Stomach (tissue), 9 donors: ENCODE results near the gene DLG2. TPM values are rescaled to one million over a fixed set of nuclear protein-coding genes. Genes with fewer than 3 reads are reported as not detected.

Experiments
- DNase-seq, 2 donors: peaks; one replicate each; pipeline versions ENCODE4 v3.0.0 to v3.0.0-alpha.2; 2013 to 2019
- H3K27ac ChIP-seq, 5 donors: fragments of 200-600 bp in 4 of 5; sonication (generic) in 4 of 5; one replicate each; pipeline ENCODE4 v1.5.1; 2013 to 2019; ENCODE audit warnings: mild to moderate bottlenecking in 1 of 5, moderate library complexity in 1 of 5
- H3K27me3 ChIP-seq, 3 donors: fragments of 200-600 bp; sonication (generic); one replicate each; pipeline ENCODE4 v1.5.1; 2017 to 2019; ENCODE audit warnings: mixed run types in 1 of 3
- H3K36me3 ChIP-seq, 4 donors: fragments of 200-600 bp; sonication (generic); 1 replicate in 3 of 4; 2 replicates in 1 of 4; pipeline ENCODE4 v1.5.1; 2016 to 2019
- H3K4me1 ChIP-seq, 4 donors: fragments of 200-600 bp; sonication (generic); one replicate each; pipeline ENCODE4 v1.5.1; 2016 to 2019
- H3K4me3 ChIP-seq, 4 donors: fragments of 200-600 bp; sonication (generic) in 3 of 4; one replicate each; pipeline ENCODE4 v1.5.1; 2016 to 2019; ENCODE audit warnings: mild to moderate bottlenecking in 1 of 4
- H3K9me3 ChIP-seq, 4 donors: fragments of 200-600 bp; sonication (generic); one replicate each; pipeline ENCODE4 v1.5.1; 2016 to 2019
- CTCF ChIP-seq, 7 experiments: fragments of 450-650 bp in 4 of 7; fragments of 200-600 bp in 3 of 7; sonication (generic) in 3 of 7; IDR thresholded peaks; one replicate each; pipeline ENCODE4 v1.5.1; 2016 to 2019; ENCODE audit warnings: antibody characterized with exemption in 7 of 7, control low read depth in 2 of 7, mild to moderate bottlenecking in 1 of 7
- EP300 ChIP-seq: sonication (generic); formaldehyde crosslinking; IDR thresholded peaks from one replicate; pipeline ENCODE4 v1.6.1; 2017; ENCODE audit warnings: antibody characterized with exemption
- POLR2A ChIP-seq, 4 donors: fragments of 450-650 bp; IDR thresholded peaks; one replicate each; pipeline ENCODE4 v1.6.1; 2016; ENCODE audit warnings: antibody characterized with exemption in 4 of 4, control low read depth in 2 of 4, mild to moderate bottlenecking in 1 of 4, moderate library complexity in 1 of 4
- POLR2AphosphoS5 ChIP-seq, 3 donors: sonication (generic); formaldehyde crosslinking; IDR thresholded peaks; one replicate each; pipeline ENCODE4 v1.6.1; 2016; ENCODE audit warnings: antibody characterized with exemption in 3 of 3
- WGBS, 5 donors: extraction: QIAGEN DNeasy Blood & Tissue Kit in 3 of 5; methylation state at CpG; one replicate each; pipeline versions ENCODE4 v1.1.5 to v1.1.7; 2013 to 2018; 5-methylcytosine and 5-hydroxymethylcytosine counted together
- intact Hi-C: fragments of 100-400 bp; cut with DNase I; formaldehyde crosslinking; loops from one replicate; pipeline ENCODE4 v1.15.1; 2023; ENCODE audit warnings: low total_unique reads
- polyA plus RNA-seq, 3 donors: library from polyadenylated mRNA; stranded (reverse); fragments of 200-250 nt; gene quantifications; one replicate each; pipeline ENCODE4 v1.2.3, GENCODE V29; 2013
- total RNA-seq, 5 donors: library from RNA; depleted of rRNA; stranded (reverse); fragments of >200 nt; gene quantifications; one replicate each; pipeline versions ENCODE4 v1.1.0 to v1.2.3, GENCODE V29; 2014 to 2016
- donor health status: healthy with polysubstance abuse.
- donor health status: Bipolar disorder and iron deficiency.
- donor health status: healthy.

Gene DLG2
- total and polyA plus RNA-seq, 8 donors, result 1.3 to 19.1 (median 3.5) TPM

GRCh38 chr11:83693306-83693992 is 1933.7 kb downstream of the DLG2 start:
- TF ChIP-seq POLR2A (IDR thresholded peaks at IDR 0.05) (no peak), CTCF (IDR thresholded peaks at IDR 0.05) (no peak), EP300 (no peak), POLR2AphosphoS5 (IDR thresholded peaks at IDR 0.05) (no peak)
- H3K27ac ChIP-seq, result no peak overlapping the region
- WGBS, 5 donors, result 71 to 87% (median 75%) methylated on average over 8 of the region's 8 CpGs
- H3K4me1 ChIP-seq, result peaks cover 0 to 12% (median 4%) of the 10 kb centered on the region in 4 donors
- H3K27me3 ChIP-seq, result no peaks in the 10 kb centered on the region
- intact Hi-C loops, result no loop called here
- no peaks in the 10 kb centered on the region for H3K9me3 ChIP-seq
- H3K36me3 ChIP-seq, result no peaks in the 10 kb centered on the region
- H3K4me3 ChIP-seq, result no peak overlapping the region
- no peak for DNase-seq

GRCh38 chr11:83692675-83693074 is 1934.5 kb downstream of the DLG2 start:
- 73 to 81% (median 76%) methylated on average over 1 of the region's 1 CpG for WGBS, 5 donors
- no peak overlapping the region for H3K27ac ChIP-seq

GRCh38 chr11:83691451-83691950 is 1935.6 kb downstream of the DLG2 start:
- intact Hi-C loops, result no loop called here
- H3K27ac ChIP-seq, result no peak overlapping the region
- no peak overlapping the region for H3K4me3 ChIP-seq
- H3K4me1 ChIP-seq, result peaks cover 0 to 12% (median 4%) of the 10 kb centered on the region in 4 donors
- H3K9me3 ChIP-seq, result no peaks in the 10 kb centered on the region
- WGBS, 5 donors, result 36 to 47% (median 39%) methylated on average over 9 of the region's 9 CpGs
- peak; percentile 45 to 53 for DNase-seq
- H3K27me3 ChIP-seq, result no peaks in the 10 kb centered on the region
- TF ChIP-seq POLR2A (IDR thresholded peaks at IDR 0.05) (no peak), CTCF (IDR thresholded peaks at IDR 0.05) (no peak), EP300 (no peak), POLR2AphosphoS5 (IDR thresholded peaks at IDR 0.05) (peak in 1 of 3 donors; percentile 10)
- H3K36me3 ChIP-seq, result no peaks in the 10 kb centered on the region

More at GRCh38 chr11:83692675-83693074, 1934.5 kb downstream of the DLG2 start:
- no peak overlapping the region for H3K4me3 ChIP-seq
- H3K9me3 ChIP-seq, result no peaks in the 10 kb centered on the region
- H3K36me3 ChIP-seq, result no peaks in the 10 kb centered on the region
- no peaks in the 10 kb centered on the region for H3K27me3 ChIP-seq
- intact Hi-C loops, result no loop called here
- DNase-seq, result no peak
- TF ChIP-seq EP300, result no peak
- peaks cover 0 to 12% (median 4%) of the 10 kb centered on the region in 4 donors for H3K4me1 ChIP-seq

- WGBS, 5 donors, result 83 to 93% (median 86%) methylated on average over 1 of the region's 1 CpG
- no peak overlapping the region for H3K4me3 ChIP-seq
- H3K27ac ChIP-seq, result no peak overlapping the region
- H3K4me1 ChIP-seq, result peaks cover 0 to 12% (median 4%) of the 10 kb centered on the region in 4 donors
- DNase-seq, result no peak
- H3K36me3 ChIP-seq, result no peaks in the 10 kb centered on the region
- no peaks in the 10 kb centered on the region for H3K9me3 ChIP-seq
- no peak for TF ChIP-seq POLR2AphosphoS5 (IDR thresholded peaks at IDR 0.05)
- no peak for TF ChIP-seq CTCF (IDR thresholded peaks at IDR 0.05)
- H3K27me3 ChIP-seq, result no peaks in the 10 kb centered on the region
- intact Hi-C loops, result no loop called here
Measured at GRCh38 chr11:83689144-83689780, 1937.9 kb downstream of the DLG2 start.

- H3K4me1 ChIP-seq, result peaks cover 0 to 13% (median 4%) of the 10 kb centered on the region in 4 donors
- H3K27me3 ChIP-seq, result no peaks in the 10 kb centered on the region
- no peaks in the 10 kb centered on the region for H3K36me3 ChIP-seq
- intact Hi-C loops, result no loop called here
- H3K4me3 ChIP-seq, result no peak overlapping the region
- no peak overlapping the region for H3K27ac ChIP-seq
- TF ChIP-seq EP300, result no peak
- no peak for TF ChIP-seq POLR2A (IDR thresholded peaks at IDR 0.05)
- WGBS, 5 donors, result 76 to 90% (median 88%) methylated on average over 5 of the region's 5 CpGs
- H3K9me3 ChIP-seq, result no peaks in the 10 kb centered on the region
- DNase-seq, result no peak
Measured at GRCh38 chr11:83687787-83688186, 1939.4 kb downstream of the DLG2 start.
